Suprapubic skin (tissue), 4 donors: ENCODE results near the gene KRTCAP3. TPM values are rescaled to one million over a fixed set of nuclear protein-coding genes. Genes with fewer than 3 reads are reported as not detected.
"Not testable (repeated sequence)": the region's sequence is repeated elsewhere in the genome, so short reads cannot be mapped to it uniquely, and the experiment has no call there.

ENCODE experiments used
- DNase-seq, 2 donors: peaks; one replicate each; pipeline ENCODE4 v3.0.0-alpha.2; 2019; ENCODE audit warnings: low spot score in 2 of 2
- H3K27ac ChIP-seq: fragments of 200-600 bp; sonication (generic); one replicate; pipeline ENCODE4 v1.5.1; 2019
- H3K27me3 ChIP-seq: fragments of 200-600 bp; sonication (generic); one replicate; pipeline ENCODE4 v1.5.1; 2019
- H3K36me3 ChIP-seq: fragments of 200-600 bp; sonication (generic); one replicate; pipeline ENCODE4 v1.5.1; 2019
- H3K4me1 ChIP-seq: fragments of 200-600 bp; sonication (generic); one replicate; pipeline ENCODE4 v1.5.1; 2019
- H3K4me3 ChIP-seq: fragments of 200-600 bp; sonication (generic); one replicate; pipeline ENCODE4 v1.5.1; 2019; ENCODE audit warnings: mild to moderate bottlenecking
- H3K9me3 ChIP-seq: fragments of 200-600 bp; sonication (generic); one replicate; pipeline ENCODE4 v1.5.1; 2019
- CTCF ChIP-seq, 2 donors: fragments of 200-600 bp in 1 of 2; fragments of 450-650 bp in 1 of 2; sonication (generic) in 1 of 2; IDR thresholded peaks; one replicate each; pipeline ENCODE4 v1.5.1; 2016 to 2019; ENCODE audit warnings: antibody characterized with exemption in 2 of 2, mild to moderate bottlenecking in 1 of 2, moderate library complexity in 1 of 2
- EP300 ChIP-seq: sonication (generic); formaldehyde crosslinking; IDR thresholded peaks from one replicate; pipeline ENCODE4 v1.6.1; 2017; ENCODE audit warnings: antibody characterized with exemption
- POLR2A ChIP-seq, 2 donors: fragments of 450-650 bp; IDR thresholded peaks; one replicate each; pipeline ENCODE4 v1.6.1; 2017; ENCODE audit warnings: antibody characterized with exemption in 2 of 2, mild to moderate bottlenecking in 2 of 2, moderate library complexity in 2 of 2
- POLR2AphosphoS5 ChIP-seq, 3 donors: sonication (generic); formaldehyde crosslinking; IDR thresholded peaks; one replicate each; pipeline ENCODE4 v1.6.1; 2017; ENCODE audit warnings: antibody characterized with exemption in 3 of 3
- WGBS: methylation state at CpG from one replicate; pipeline ENCODE4 v1.1.5; 2018; 5-methylcytosine and 5-hydroxymethylcytosine counted together
- total RNA-seq, 4 donors: library from RNA; depleted of rRNA; stranded (reverse); fragments of >200 nt; gene quantifications; one replicate each; pipeline ENCODE4 v1.1.0, GENCODE V29; 2016

The KRTCAP3 gene
- total RNA-seq, 4 donors from 2014 or later: 31.0 to 50.1 (median 42.2) TPM

- Histone ChIP-seq H3K4me1 (no peaks in the 10 kb centered on the region), H3K36me3 (no peaks in the 10 kb centered on the region), H3K4me3 (no peak overlapping the region), H3K27ac (no peak overlapping the region), H3K9me3 (no peaks in the 10 kb centered on the region), H3K27me3 (no peaks in the 10 kb centered on the region)
- WGBS: 89% methylated on average over 4 of the region's 4 CpGs
- DNase-seq: no peak
- no peak for TF ChIP-seq EP300
- no peak for TF ChIP-seq CTCF (IDR thresholded peaks at IDR 0.05)
- TF ChIP-seq POLR2A (IDR thresholded peaks at IDR 0.05): no peak
- TF ChIP-seq POLR2AphosphoS5 (IDR thresholded peaks at IDR 0.05): no peak
These were observed 20.4 kb upstream of the KRTCAP3 start for GRCh38 chr2:27421660-27422250.

- no peak for TF ChIP-seq POLR2AphosphoS5 (IDR thresholded peaks at IDR 0.05)
- no peak for TF ChIP-seq POLR2A (IDR thresholded peaks at IDR 0.05)
- no peak for TF ChIP-seq EP300
- TF ChIP-seq CTCF (IDR thresholded peaks at IDR 0.05): no peak
- 97% methylated on average over 3 of the region's 3 CpGs for WGBS
- Histone ChIP-seq H3K27ac (no peak overlapping the region), H3K4me3 (no peak overlapping the region), H3K9me3 (no peaks in the 10 kb centered on the region), H3K36me3 (no peaks in the 10 kb centered on the region), H3K27me3 (no peaks in the 10 kb centered on the region), H3K4me1 (peaks cover 3% of the 10 kb centered on the region)
- DNase-seq: no peak
These were observed 19.2 kb upstream of the KRTCAP3 start for GRCh38 chr2:27422958-27423357.

GRCh38 chr2:27425039-27425438, 17.1 kb upstream of the KRTCAP3 start:
- peaks cover 13% of the 10 kb centered on the region for H3K4me1 ChIP-seq
- H3K36me3 ChIP-seq, DNase-seq, H3K27ac ChIP-seq, H3K9me3 ChIP-seq, H3K27me3 ChIP-seq, H3K4me3 ChIP-seq: not testable (repeated sequence)
- 94% methylated on average over 10 of the region's 10 CpGs for WGBS

GRCh38 chr2:27427863-27428212, 14.3 kb upstream of the KRTCAP3 start:
- no peak for DNase-seq
- Histone ChIP-seq H3K36me3 (no peaks in the 10 kb centered on the region), H3K27me3 (no peaks in the 10 kb centered on the region), H3K4me1 (peaks cover 37% of the 10 kb centered on the region), H3K27ac (peak overlapping the region; percentile 99), H3K4me3 (peak overlapping the region; percentile 93), H3K9me3 (no peaks in the 10 kb centered on the region)
- TF ChIP-seq CTCF (IDR thresholded peaks at IDR 0.05): no peak
- TF ChIP-seq EP300: no peak
- no peak for TF ChIP-seq POLR2AphosphoS5 (IDR thresholded peaks at IDR 0.05)
- TF ChIP-seq POLR2A (IDR thresholded peaks at IDR 0.05): no peak
- WGBS: 11% methylated on average over 7 of the region's 7 CpGs

- H3K36me3 ChIP-seq: peaks cover 3% of the 10 kb centered on the region
- TF ChIP-seq POLR2AphosphoS5 (IDR thresholded peaks at IDR 0.05) (peak; percentile 69 to 94 (median 93)), POLR2A (IDR thresholded peaks at IDR 0.05) (peak; percentile 88 to 90), EP300 (no peak)
- no peaks in the 10 kb centered on the region for H3K27me3 ChIP-seq
- H3K4me3 ChIP-seq: peak within 1 kb of the TSS; percentile 93
- peak within 1 kb of the TSS; percentile 99 for H3K27ac ChIP-seq
- H3K4me1 ChIP-seq: peaks cover 37% of the 10 kb centered on the region
- 1% methylated on average over 13 of the region's 75 CpGs for WGBS
- DNase-seq: peak; percentile 94 to 96
- no peaks in the 10 kb centered on the region for H3K9me3 ChIP-seq
These were observed 13.8 kb upstream of the KRTCAP3 start, which contains the start of gene NRBP1 for GRCh38 chr2:27428213-27428977. Gene NRBP1, plus strand, starts transcription at chr2:27428631. Its CDS starts 4,643 bp downstream, at chr2:27433274.

GRCh38 chr2:27428978-27429541, 13.1 kb upstream of the KRTCAP3 start:
- Histone ChIP-seq H3K27ac (peak overlapping the region; percentile 99), H3K4me1 (peaks cover 37% of the 10 kb centered on the region), H3K27me3 (no peaks in the 10 kb centered on the region), H3K4me3 (peak overlapping the region; percentile 93), H3K36me3 (peaks cover 9% of the 10 kb centered on the region), H3K9me3 (no peaks in the 10 kb centered on the region)
- peak; percentile 86 to 88 for DNase-seq
- TF ChIP-seq CTCF (IDR thresholded peaks at IDR 0.05): no peak
- TF ChIP-seq POLR2A (IDR thresholded peaks at IDR 0.05): no peak
- no peak for TF ChIP-seq POLR2AphosphoS5 (IDR thresholded peaks at IDR 0.05)
- no peak for TF ChIP-seq EP300
- 2% methylated on average over 10 of the region's 51 CpGs for WGBS
